NCI-H510A treated with DMSO at 0.1 percent for 48 hours (cell line): ENCODE results near the gene C19orf25.

Source experiments
- DNase-seq: peaks from one replicate; lab custom pipeline; 2025; lab: John Stamatoyannopoulos, UW

Gene C19orf25

GRCh38 chr19:1496714-1497577 lies 17.9 kb upstream of the C19orf25 start:
- no peak for DNase-seq

GRCh38 chr19:1495799-1496713 lies 17.0 kb upstream of the C19orf25 start:
- DNase-seq: no peak

DNA sequence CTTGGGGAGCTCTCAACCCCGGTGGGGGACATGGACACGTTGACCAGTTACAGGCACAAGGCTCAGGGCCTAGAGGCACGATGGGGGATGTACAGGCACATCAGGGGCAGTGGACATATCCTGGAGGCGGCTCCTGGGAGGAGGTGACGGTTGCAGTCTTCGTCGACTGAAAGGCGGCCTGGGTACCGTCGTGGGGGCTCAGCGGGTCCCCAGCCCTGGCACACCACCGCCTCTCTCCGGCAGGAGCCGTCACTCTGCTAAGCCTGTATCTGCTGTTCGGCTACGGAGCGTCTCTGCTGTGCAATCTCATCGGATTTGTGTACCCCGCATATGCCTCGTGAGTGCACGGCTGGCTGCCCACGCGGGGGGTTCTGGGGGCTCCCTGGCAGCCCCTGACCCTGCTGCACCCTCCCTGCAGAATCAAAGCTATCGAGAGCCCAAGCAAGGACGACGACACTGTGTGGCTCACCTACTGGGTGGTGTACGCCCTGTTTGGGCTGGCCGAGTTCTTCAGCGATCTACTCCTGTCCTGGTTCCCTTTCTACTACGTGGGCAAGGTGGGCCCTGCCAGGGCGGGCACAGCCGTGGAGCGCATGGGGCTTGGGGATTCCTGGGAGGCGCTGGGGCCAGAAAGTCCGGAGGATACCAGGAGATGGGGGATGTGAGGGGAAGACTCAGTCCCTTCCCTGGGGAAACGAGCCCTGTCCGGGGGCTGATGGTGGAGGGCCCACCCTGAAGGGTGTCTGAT lies 16.2 kb upstream of the C19orf25 start:
- no peak for DNase-seq

GRCh38 chr19:1494115-1494815 lies 15.2 kb upstream of the C19orf25 start:
- DNase-seq: no peak

DNA sequence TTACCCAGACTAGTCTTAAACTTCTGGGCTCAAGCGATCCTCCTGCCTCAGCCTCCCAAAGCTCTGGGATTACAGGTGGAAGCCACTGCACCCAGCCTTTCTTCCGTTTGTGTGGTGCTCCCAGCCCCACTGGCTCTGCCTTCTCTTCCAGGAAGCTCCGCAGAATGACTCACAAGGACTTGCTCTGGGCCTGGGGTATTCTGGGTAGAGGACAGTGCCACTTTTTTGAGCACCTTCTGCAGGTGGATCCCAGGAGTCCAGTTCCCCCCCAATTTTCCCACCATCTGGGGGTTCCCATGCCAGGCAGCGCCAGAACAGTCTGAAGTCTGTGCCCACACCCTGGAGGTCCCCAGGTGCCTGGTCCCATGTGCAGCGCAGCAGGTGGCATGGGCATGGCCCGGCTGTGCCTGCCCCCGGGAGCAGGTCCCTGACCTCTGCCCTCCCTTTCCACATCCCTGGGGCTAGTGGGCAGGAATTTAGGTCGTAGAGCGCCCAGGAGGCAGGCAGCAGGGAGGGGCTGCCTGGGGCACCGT lies 13.5 kb upstream of the C19orf25 start:
- no peak for DNase-seq

DNA sequence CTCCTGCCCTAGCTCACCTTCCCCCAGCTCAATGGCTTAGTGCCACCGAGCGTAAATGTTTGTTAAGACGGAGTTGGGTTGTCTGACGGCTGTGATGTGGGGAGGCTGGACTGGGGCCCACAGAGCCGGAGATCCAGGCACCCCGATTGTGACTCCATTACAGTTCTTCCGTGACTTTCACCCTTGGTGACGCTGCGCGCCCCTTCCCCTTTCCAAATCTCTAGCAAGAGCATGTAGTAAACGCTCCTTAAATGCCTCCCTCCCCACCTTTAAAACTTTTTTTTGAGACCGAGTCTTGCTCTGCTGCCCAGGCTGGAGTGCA lies 12.8 kb upstream of the C19orf25 start:
- DNase-seq: no peak

DNA sequence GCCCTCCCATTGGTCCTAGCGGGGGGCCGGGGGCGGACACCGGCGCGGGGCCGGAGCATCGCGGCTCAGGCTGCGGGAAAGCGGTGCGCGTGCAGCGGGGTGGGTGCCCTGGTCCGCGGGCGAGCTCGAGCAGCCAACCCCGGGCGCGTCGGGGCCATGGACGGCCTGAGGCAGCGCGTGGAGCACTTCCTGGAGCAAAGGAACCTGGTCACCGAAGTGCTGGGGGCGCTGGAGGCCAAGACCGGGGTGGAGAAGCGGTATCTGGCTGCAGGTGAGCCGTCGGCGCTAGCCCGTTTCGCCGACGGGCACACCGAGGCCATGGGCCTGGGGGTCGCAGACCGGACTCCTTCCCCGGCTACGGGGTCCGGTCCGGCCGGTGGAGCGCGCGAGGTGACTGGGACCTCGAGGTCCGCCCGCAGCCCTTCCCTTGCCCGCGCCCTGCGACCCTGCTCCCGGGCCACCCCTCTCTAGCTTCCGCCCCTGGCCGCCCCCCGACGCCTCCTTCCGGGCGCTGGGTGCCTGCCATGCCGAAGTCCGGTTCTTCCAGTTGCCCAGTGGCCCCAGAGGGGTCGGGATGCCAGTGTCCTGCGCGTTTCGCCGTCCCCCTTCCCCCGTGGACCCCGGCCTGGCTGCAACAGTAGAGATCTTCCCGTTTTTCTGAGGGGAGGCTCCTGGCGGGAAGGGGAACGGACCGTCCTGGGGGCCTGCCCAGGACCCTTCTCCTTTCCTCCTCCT lies 12.3 kb upstream of the C19orf25 start, which contains the start of gene REEP6:
Gene REEP6 (plus strand): TSS at position 68 of the 735 bp plus-strand sequence. CDS start 89 bp downstream, at position 157.
- no peak for DNase-seq

DNA sequence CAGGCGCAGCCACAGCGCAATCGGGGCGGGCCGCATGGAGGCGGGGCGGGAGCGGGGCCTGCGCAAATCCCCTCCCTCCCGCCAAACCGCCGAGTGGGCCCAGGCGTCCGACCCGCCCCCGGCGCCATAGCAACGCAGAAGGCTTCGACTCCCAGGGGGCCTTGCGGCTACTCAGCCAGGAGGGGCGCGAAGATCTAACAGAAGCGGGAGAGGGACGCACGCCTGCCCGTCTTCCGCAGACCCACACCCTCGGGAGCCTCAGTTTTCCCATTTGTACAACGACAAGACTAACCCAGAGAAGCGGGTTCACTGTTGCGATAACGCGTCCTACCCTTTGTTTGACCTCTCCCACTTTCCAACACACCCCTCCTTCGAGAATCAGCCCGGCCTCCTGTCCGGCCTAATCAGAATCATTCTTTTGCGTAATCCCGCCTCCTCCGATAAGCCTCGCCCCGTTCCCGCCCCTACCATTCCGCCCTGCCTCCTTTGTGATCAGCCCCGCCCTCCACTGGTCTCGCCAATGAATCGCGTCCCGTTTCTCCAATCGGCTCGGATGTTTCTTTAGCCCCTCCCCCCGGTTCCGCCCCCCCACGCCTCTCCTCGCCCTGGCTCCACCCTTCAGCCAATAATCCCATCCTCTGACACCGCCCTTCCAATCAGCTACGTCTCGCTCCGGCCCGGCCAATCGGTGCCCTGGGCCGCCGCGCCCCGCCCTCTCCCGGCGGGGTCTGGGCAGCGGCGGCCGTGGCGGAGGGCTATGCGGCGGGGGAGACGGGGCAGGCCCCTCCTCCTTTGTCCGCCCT lies 11.5 kb upstream of the C19orf25 start, which contains the start of gene PCSK4:
Gene PCSK4 (minus strand): TSS at position 40 of the 803 bp plus-strand sequence. CDS start 4 bp downstream, at position 36.
- peak; percentile 97 for DNase-seq

- no peak for DNase-seq
Measured at GRCh38 chr19:1489463-1490310, 10.7 kb upstream of the C19orf25 start.

DNA sequence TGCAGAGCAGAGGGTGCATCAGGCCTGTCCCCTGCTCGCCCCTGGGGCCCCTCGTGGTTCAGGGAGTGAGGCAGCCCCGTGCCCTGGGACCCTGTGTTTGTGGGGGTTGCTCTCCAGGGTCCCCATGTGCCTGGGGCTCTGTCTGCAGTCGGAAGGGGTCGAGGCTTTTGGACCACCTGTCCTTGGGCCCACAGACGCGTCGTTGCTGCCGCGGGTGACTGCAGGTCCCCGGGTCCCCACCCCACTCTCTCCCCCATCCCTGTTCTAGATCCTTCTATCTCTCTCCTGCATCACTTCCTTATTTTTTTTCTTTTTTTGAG lies 9.2 kb upstream of the C19orf25 start:
- no peak for DNase-seq

- DNase-seq: no peak
Measured at GRCh38 chr19:1487576-1488281, 8.7 kb upstream of the C19orf25 start.

DNA sequence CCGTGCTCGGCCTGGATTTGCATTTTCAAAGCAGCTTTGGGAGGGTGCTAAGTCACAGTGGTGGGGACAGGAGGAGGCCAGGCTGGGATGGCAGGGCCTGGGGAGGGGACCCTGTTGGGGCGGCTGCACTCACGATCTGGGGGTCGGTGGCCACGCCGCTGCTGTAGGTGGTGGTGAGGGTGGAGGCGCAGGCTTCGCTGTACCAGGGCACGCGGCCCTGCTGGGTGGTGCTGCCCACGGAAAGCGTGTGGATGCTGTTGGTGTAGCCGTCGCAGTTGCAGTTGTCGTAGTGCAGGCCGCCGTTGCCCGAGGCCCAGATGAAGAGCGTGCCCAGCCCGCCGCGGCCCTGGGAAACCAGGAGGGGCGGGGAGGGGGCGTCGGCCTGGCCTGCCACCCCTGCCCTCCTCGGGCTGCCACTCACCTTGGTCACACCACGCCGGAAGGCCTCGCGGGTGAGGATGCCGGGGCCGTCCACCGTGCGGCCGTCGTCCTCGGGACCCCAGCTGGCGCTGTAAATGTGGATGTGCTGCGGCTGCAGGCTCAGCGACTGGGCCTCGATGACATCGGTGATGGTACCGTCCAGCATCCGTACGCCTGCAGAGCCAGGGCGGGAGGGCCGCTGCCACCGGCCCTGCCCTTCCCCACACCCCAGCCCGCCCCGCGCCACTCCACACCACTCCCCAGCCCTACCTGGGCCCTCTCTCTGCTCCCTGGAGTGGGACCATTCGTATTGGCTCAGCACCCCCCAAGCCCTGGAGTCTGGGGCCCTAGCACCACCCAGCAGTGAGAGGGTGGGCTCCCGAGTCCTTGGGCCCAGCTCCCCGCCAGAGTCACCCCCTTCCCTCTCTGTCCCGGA lies 7.9 kb upstream of the C19orf25 start:
- DNase-seq: no peak

GRCh38 chr19:1483979-1484428 lies 5.0 kb upstream of the C19orf25 start:
- DNase-seq: no peak

GRCh38 chr19:1483131-1483978 lies 4.3 kb upstream of the C19orf25 start:
- no peak for DNase-seq

DNA sequence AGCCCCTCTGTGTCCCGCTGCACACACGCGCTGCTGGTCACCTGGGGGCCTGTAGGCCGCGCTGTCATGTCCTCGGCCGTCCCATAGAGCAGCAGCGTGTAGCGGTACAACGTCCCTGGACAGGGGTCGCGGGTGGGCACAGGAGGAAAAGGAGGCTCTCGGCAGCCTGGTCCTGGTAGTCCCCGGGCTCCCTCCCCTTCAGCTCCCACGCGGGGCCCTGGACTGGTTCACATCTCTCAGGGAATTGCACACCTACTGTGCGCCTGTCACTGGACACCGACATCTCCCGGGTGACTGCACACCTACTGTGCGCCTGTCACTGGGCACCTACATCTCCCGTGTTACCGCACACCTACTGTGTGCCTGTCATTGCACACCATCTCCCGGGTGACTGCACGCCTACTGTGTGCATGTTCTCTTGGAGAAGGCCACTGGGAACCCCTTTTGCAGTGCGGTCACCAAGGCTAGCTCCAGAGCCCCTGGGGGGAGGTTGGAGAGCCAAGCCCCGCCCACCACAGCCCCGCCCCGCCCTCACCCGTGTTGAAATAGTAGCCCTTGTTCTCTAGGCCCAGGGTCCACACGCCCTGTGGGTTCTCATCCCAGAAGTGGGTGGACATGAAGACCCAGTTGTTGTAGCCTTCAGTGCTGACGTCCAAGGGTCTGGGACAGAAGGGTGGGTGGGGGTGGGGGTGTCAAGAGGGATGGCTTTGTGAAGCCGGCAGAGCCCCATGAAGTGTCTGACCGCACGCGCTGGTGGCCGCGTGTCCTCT lies 3.5 kb upstream of the C19orf25 start:
- no peak for DNase-seq
